HepG2 (cell line): Measurements from ENCODE around the gene CAST. TPM values are rescaled to one million over a fixed set of nuclear protein-coding genes. Genes with fewer than 3 reads are reported as not detected.

Experiments used
- ATAC-seq: fragments of 200-7000 bp; cut with Tn5 transposase; 3 replicates; pipeline ENCODE4 v1.9.1; 2020; ENCODE audit warnings: mild to moderate bottlenecking, moderate library complexity
- BruUV-seq: library from RNA; stranded (reverse); fragments of 400-500 nt; replicated peaks from 2 replicates; lab custom pipeline; 2021; lab: Mats Ljungman, UMichigan
- CTCF ChIA-PET: fragments of 300-600 bp; formaldehyde crosslinking; extraction: SDS; loops from one replicate; lab custom pipeline; 2021; ENCODE audit warnings: low total read pairs, inconsistent platforms, low intra/inter-chr PET ratio; lab: Yijun Ruan, JAX
- POLR2A ChIA-PET: fragments of 350-600 bp; sonication (Branson Sonifier 250); formaldehyde crosslinking; loops from one replicate; lab custom pipeline; 2020; ENCODE audit warnings: antibody characterized with exemption, inconsistent platforms; lab: Yijun Ruan, JAX
- DNase-seq: peaks from one replicate; pipeline ENCODE4 v3.0.0-alpha.2; 2015; ENCODE audit warnings: low spot score
- FAIRE-seq: peaks from 3 replicates; lab custom pipeline; 2011; peaks lifted over from hg19 to GRCh38; lab: Jason Lieb, UNC
- H2AFZ ChIP-seq: one replicate; pipeline ENCODE4 v1.6.1; 2011; ENCODE audit warnings: low read length, inconsistent platforms
- H3K27ac ChIP-seq: fragments of 300-600 bp; 3 replicates; pipeline ENCODE4 v1.8.0; 2011; ENCODE audit warnings: mixed run types, mild to moderate bottlenecking, mixed read lengths, low read length, inconsistent platforms; ENCODE audit not compliant: insufficient read depth; ENCODE audit errors: extremely low read length
- H3K27me3 ChIP-seq, 2 experiments: fragments of 200-600 bp in 1 of 2; 2 replicates in 1 of 2; 3 replicates in 1 of 2; pipeline versions ENCODE4 v1.6.0 to v1.8.0; 2011; ENCODE audit warnings: low read length in 2 of 2, mild to moderate bottlenecking in 2 of 2, moderate library complexity in 2 of 2, inconsistent platforms in 1 of 2; ENCODE audit not compliant: insufficient read depth in 2 of 2, control insufficient read depth in 1 of 2
- H3K36me3 ChIP-seq, 2 experiments: fragments of 200-600 bp in 1 of 2; replicated peaks in 1 of 2; 2 replicates in 1 of 2; 3 replicates in 1 of 2; pipeline versions ENCODE4 v1.5.1 to v1.8.0; 2011; ENCODE audit warnings: low read length in 2 of 2, inconsistent platforms in 1 of 2; ENCODE audit not compliant: insufficient read depth in 2 of 2, control insufficient read depth in 1 of 2
- H3K4me1 ChIP-seq: 2 replicates; pipeline ENCODE4 v1.5.1; 2012; ENCODE audit warnings: low read length, inconsistent platforms; ENCODE audit not compliant: insufficient read depth
- H3K4me2 ChIP-seq: 2 replicates; pipeline ENCODE4 v1.6.0; 2011; ENCODE audit warnings: low read depth, low read length, inconsistent platforms
- H3K4me3 ChIP-seq, 3 experiments: fragments of 200-600 bp in 1 of 3; sonication (generic), shearing (Covaris generic) in 1 of 3; replicated peaks in 1 of 3; 2 replicates each; pipeline ENCODE4 v1.5.1; 2011 to 2016; ENCODE audit warnings: low read length in 3 of 3, inconsistent platforms in 2 of 3, low read depth in 2 of 3, mild to moderate bottlenecking in 2 of 3, control low read depth in 1 of 3, mixed read lengths in 1 of 3; ENCODE audit not compliant: insufficient read depth in 1 of 3
- H3K79me2 ChIP-seq: one replicate; pipeline ENCODE4 v1.6.1; 2011; ENCODE audit warnings: low read length, inconsistent platforms; ENCODE audit not compliant: insufficient read depth
- H3K9ac ChIP-seq: 2 replicates; pipeline ENCODE4 v1.6.0; 2011; ENCODE audit warnings: mild to moderate bottlenecking, low read depth, low read length, inconsistent platforms; ENCODE audit not compliant: insufficient read depth
- H3K9me3 ChIP-seq: 2 replicates; pipeline ENCODE4 v1.5.1; 2012; ENCODE audit warnings: mild to moderate bottlenecking, low read length
- H4K20me1 ChIP-seq: 2 replicates; pipeline ENCODE4 v1.6.0; 2011; ENCODE audit warnings: inconsistent platforms, mild to moderate bottlenecking, low read length, moderate library complexity; ENCODE audit not compliant: insufficient read depth
- GABPB1 ChIP-seq: IDR thresholded peaks from 2 replicates; pipeline ENCODE4 v1.6.1; 2016; ENCODE audit warnings: mild to moderate bottlenecking, missing genetic modification reagents, moderate library complexity, missing compliant biosample characterization
- GLMP ChIP-seq: sonication (generic); formaldehyde crosslinking; IDR thresholded peaks from 2 replicates; pipeline ENCODE4 v1.9.0; 2021; ENCODE audit warnings: missing genetic modification reagents, mild to moderate bottlenecking, borderline replicate concordance
- KAT8 ChIP-seq: IDR thresholded peaks from 2 replicates; pipeline ENCODE4 v1.6.1; 2016; ENCODE audit warnings: missing genetic modification reagents, missing compliant biosample characterization
- KDM4B ChIP-seq: sonication (generic); formaldehyde crosslinking; IDR thresholded peaks from 2 replicates; pipeline ENCODE4 v1.4.0; 2020; ENCODE audit warnings: missing genetic modification reagents
- TERF1 ChIP-seq: sonication (generic); formaldehyde crosslinking; IDR thresholded peaks from 2 replicates; pipeline ENCODE4 v1.8.0; 2022; ENCODE audit warnings: mild to moderate bottlenecking, missing genetic modification reagents, moderate library complexity
- TGIF2 ChIP-seq: IDR thresholded peaks from 2 replicates; pipeline ENCODE4 v1.6.1; 2016; ENCODE audit warnings: control low read depth, missing compliant biosample characterization
- ZBTB3 ChIP-seq: sonication (generic); formaldehyde crosslinking; IDR thresholded peaks from 2 replicates; pipeline ENCODE4 v1.4.0; 2020; ENCODE audit warnings: low read depth, mild to moderate bottlenecking, moderate library complexity, missing genetic modification reagents, borderline replicate concordance
- ZC3H4 ChIP-seq: sonication (generic); formaldehyde crosslinking; IDR thresholded peaks from 2 replicates; pipeline ENCODE4 v1.4.0; 2020; ENCODE audit warnings: missing genetic modification reagents, borderline replicate concordance
- ZNF263 ChIP-seq: sonication (generic); formaldehyde crosslinking; IDR thresholded peaks from 2 replicates; pipeline ENCODE4 v1.4.0; 2020; ENCODE audit warnings: missing genetic modification reagents
- ZNF3 ChIP-seq: IDR thresholded peaks from 2 replicates; pipeline ENCODE4 v1.7.0; 2017; ENCODE audit warnings: inconsistent platforms
- WGBS: methylation state at CpG from one replicate; pipeline ENCODE4 v1.1.6; 2017; ENCODE audit warnings: low lambda C conversion rate; 5-methylcytosine and 5-hydroxymethylcytosine counted together
- in situ Hi-C: cut with HindIII; loops from 2 replicates; pipeline ENCODE4 v1.10.0; 2017; ENCODE audit warnings: low pct_unique_long_range_greater_than_20kb; ENCODE audit not compliant: extremely low pct_ligation_motif_present
- intact Hi-C: fragments of 100-400 bp; cut with micrococcal nuclease; formaldehyde crosslinking; loops from one replicate; pipeline ENCODE4 v1.10.0; 2022; ENCODE audit not compliant: unreplicated experiment
- polyA plus RNA-seq, 8 experiments: library from polyadenylated mRNA; depleted of rRNA in 3 of 8; stranded (reverse) in 7 of 8; unstranded in 1 of 8; fragments of >200 nt; fragmentation: Illumina TruSeq in 4 of 8; extraction: Trizol in 4 of 8; gene quantifications; 2 replicates each; pipeline versions ENCODE4 v1.2.1 to v1.2.3, GENCODE V29; 2011 to 2016; ENCODE audit warnings: low read depth in 4 of 8, missing spikeins in 1 of 8, mixed read lengths in 1 of 8; ENCODE audit not compliant: insufficient read depth in 1 of 8
- total RNA-seq, 5 experiments: library from RNA; depleted of rRNA; stranded (reverse); fragments of >200 nt; fragmentation: Illumina TruSeq; extraction: Trizol; gene quantifications; 2 replicates each; pipeline ENCODE4 v1.2.3, GENCODE V29; 2016; ENCODE audit warnings: low read depth in 1 of 5
- TF ChIP-seq, protein P1 (sequence below): sonication (generic); formaldehyde crosslinking; IDR thresholded peaks from 2 replicates; pipeline ENCODE4 v1.4.0; 2020; ENCODE audit warnings: low read depth, mild to moderate bottlenecking, missing genetic modification reagents
- TF ChIP-seq, protein P2 (sequence below): sonication (generic); formaldehyde crosslinking; IDR thresholded peaks from 2 replicates; pipeline ENCODE4 v1.4.0; 2020; ENCODE audit warnings: mild to moderate bottlenecking, missing genetic modification reagents

The CAST gene
- total and polyA plus RNA-seq, 2 of the 13 experiments (the other 11 are each of a cell fraction or from before 2014, with no cell fraction given) = 42.1 to 67.6 TPM

GRCh38 chr5:96733771-96734500 lies 71.8 kb downstream of the CAST start (continued):
- TF ChIP-seq KAT8 (no peak), GLMP (CRISPR knock-in tag) (no peak), ZNF263 (no peak), TERF1 (CRISPR knock-in tag) (no peak), ZNF3 (CRISPR knock-in tag) (no peak)
- TF ChIP-seq, protein P1, sequence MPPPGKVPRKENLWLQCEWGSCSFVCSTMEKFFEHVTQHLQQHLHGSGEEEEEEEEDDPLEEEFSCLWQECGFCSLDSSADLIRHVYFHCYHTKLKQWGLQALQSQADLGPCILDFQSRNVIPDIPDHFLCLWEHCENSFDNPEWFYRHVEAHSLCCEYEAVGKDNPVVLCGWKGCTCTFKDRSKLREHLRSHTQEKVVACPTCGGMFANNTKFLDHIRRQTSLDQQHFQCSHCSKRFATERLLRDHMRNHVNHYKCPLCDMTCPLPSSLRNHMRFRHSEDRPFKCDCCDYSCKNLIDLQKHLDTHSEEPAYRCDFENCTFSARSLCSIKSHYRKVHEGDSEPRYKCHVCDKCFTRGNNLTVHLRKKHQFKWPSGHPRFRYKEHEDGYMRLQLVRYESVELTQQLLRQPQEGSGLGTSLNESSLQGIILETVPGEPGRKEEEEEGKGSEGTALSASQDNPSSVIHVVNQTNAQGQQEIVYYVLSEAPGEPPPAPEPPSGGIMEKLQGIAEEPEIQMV (CRISPR knock-in tag) = no peak
- TF ChIP-seq, all 625 proteins: peak for 0

- Histone ChIP-seq H3K27me3 (no peaks in the 10 kb centered on the region), H3K27ac (no peak overlapping the region), H4K20me1 (no peaks in the 10 kb centered on the region), H3K9ac (no peak overlapping the region), H2AFZ (no peak overlapping the region), H3K4me1 (no peaks in the 10 kb centered on the region), H3K4me2 (no peak overlapping the region), H3K9me3 (no peaks in the 10 kb centered on the region), H3K36me3 (peaks cover 4 to 32% of the 10 kb centered on the region in 2 experiments; a peak in 4 of 5 replicates), H3K79me2 (no peaks in the 10 kb centered on the region), H3K4me3 (no peak overlapping the region)
- in situ Hi-C loops (no loop called here), intact Hi-C loops (no loop called here)
- no TSS peak for BruUV-seq
- no peak for ATAC-seq
- ChIA-PET CTCF (no interaction called here), POLR2A (no interaction called here)
- no peak for FAIRE-seq
- TF ChIP-seq ZC3H4 (CRISPR knock-in tag) (no peak), ZBTB3 (no peak), TGIF2 (no peak), KDM4B (no peak), GABPB1 (CRISPR knock-in tag) (no peak)
- TF ChIP-seq, protein P2, sequence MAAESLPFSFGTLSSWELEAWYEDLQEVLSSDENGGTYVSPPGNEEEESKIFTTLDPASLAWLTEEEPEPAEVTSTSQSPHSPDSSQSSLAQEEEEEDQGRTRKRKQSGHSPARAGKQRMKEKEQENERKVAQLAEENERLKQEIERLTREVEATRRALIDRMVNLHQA (CRISPR knock-in tag) = no peak
- WGBS = 93% methylated on average over 1 of the region's 1 CpG
- no peak for DNase-seq
Observed at GRCh38 chr5:96734871-96735325, 72.7 kb downstream of the CAST start.
